GM19395 (cell line): Measurements from ENCODE around the gene ZNF280B.
"Not testable (repeated sequence)": the region's sequence is repeated elsewhere in the genome, so short reads cannot be mapped to it uniquely, and the experiment has no call there.

Experiments used
- ATAC-seq: cut with Tn5 transposase; IDR thresholded peaks from one replicate; pipeline ENCODE4 v1.9.1; 2021; ENCODE audit warnings: mild to moderate bottlenecking, moderate library complexity; ENCODE audit not compliant: unreplicated experiment

The ZNF280B gene

GRCh38 chr22:22467112-22467511 is 41.4 kb downstream of the ZNF280B start:
- ATAC-seq = no peak

- no peak for ATAC-seq
Measured at GRCh38 chr22:22465782-22466181, 42.8 kb downstream of the ZNF280B start.

- ATAC-seq = no peak
Measured at GRCh38 chr22:22465094-22465602, 43.4 kb downstream of the ZNF280B start.

GRCh38 chr22:22464541-22465054 is 43.9 kb downstream of the ZNF280B start:
- ATAC-seq = no peak

GRCh38 chr22:22463855-22464540 is 44.5 kb downstream of the ZNF280B start:
- ATAC-seq = no peak

- no peak for ATAC-seq
Measured at GRCh38 chr22:22462813-22463567, 45.6 kb downstream of the ZNF280B start.

- ATAC-seq = no peak
Measured at GRCh38 chr22:22461583-22461982, 47.0 kb downstream of the ZNF280B start.

GRCh38 chr22:22461111-22461510 is 47.4 kb downstream of the ZNF280B start:
- no peak for ATAC-seq

- ATAC-seq = no peak
Measured at GRCh38 chr22:22460635-22461034, 47.9 kb downstream of the ZNF280B start.

GRCh38 chr22:22460060-22460459 is 48.5 kb downstream of the ZNF280B start:
- ATAC-seq = no peak

GRCh38 chr22:22458896-22459588 is 49.5 kb downstream of the ZNF280B start:
- no peak for ATAC-seq

- ATAC-seq = no peak
Measured at GRCh38 chr22:22458387-22458786, 50.2 kb downstream of the ZNF280B start.

- no peak for ATAC-seq
Measured at GRCh38 chr22:22454997-22455396, 53.5 kb downstream of the ZNF280B start.

GRCh38 chr22:22452996-22453686 is 55.4 kb downstream of the ZNF280B start:
- ATAC-seq = no peak

- ATAC-seq = no peak
Measured at GRCh38 chr22:22452211-22452610, 56.3 kb downstream of the ZNF280B start.

GRCh38 chr22:22450343-22450839 is 58.2 kb downstream of the ZNF280B start:
- ATAC-seq = peak; percentile 82

- no peak for ATAC-seq
Measured at GRCh38 chr22:22449819-22450218, 58.7 kb downstream of the ZNF280B start.

GRCh38 chr22:22446517-22446916 is 62.0 kb downstream of the ZNF280B start:
- no peak for ATAC-seq

GRCh38 chr22:22444007-22444589 is 64.4 kb downstream of the ZNF280B start:
- ATAC-seq = not testable (repeated sequence)
